ENCODE results near the gene AWAT2.

GRCh38 chrX:70030301-70030767 is 19.4 kb downstream of the AWAT2 start:
- no peak for TF ChIP-seq EZH2 (IDR thresholded peaks at IDR 0.05; ENCODE audit: low read depth, unreplicated experiment)
- TF ChIP-seq CTCF (conservative IDR thresholded peaks at IDR 0.05; ENCODE audit: low read depth in 2 of 2), result peak; percentile 66 to 81
- TF ChIP-seq REST (IDR thresholded peaks at IDR 0.05; ENCODE audit: unreplicated experiment), result no peak
- no peak for TF ChIP-seq POLR2AphosphoS5 (IDR thresholded peaks at IDR 0.05; ENCODE audit: low read depth)
- no peak for TF ChIP-seq ETS1 (IDR thresholded peaks at IDR 0.05)
- TF ChIP-seq EZH2phosphoT487 (IDR thresholded peaks at IDR 0.05; ENCODE audit: unreplicated experiment), result no peak
- no peak for TF ChIP-seq CREB1 (CRISPR knock-in tag; IDR thresholded peaks at IDR 0.05; ENCODE audit: low read depth)
- TF ChIP-seq ZNF331 (CRISPR knock-in tag; IDR thresholded peaks at IDR 0.05; ENCODE audit: low read depth), result no peak
- no peak for TF ChIP-seq STAT1 (IDR thresholded peaks at IDR 0.05; ENCODE audit: unreplicated experiment)
- TF ChIP-seq ZNF114 (CRISPR knock-in tag; IDR thresholded peaks at IDR 0.05), result no peak

Measured in GM23338 (cell line).